Suprapubic skin (tissue), 4 donors: Measurements from ENCODE around the gene SIRPA. TPM values are rescaled to one million over a fixed set of nuclear protein-coding genes. Genes with fewer than 3 reads are reported as not detected.

ENCODE experiments used
- DNase-seq, 2 donors: peaks; one replicate each; pipeline ENCODE4 v3.0.0-alpha.2; 2019; ENCODE audit warnings: low spot score in 2 of 2
- H3K27ac ChIP-seq: fragments of 200-600 bp; sonication (generic); one replicate; pipeline ENCODE4 v1.5.1; 2019
- H3K27me3 ChIP-seq: fragments of 200-600 bp; sonication (generic); one replicate; pipeline ENCODE4 v1.5.1; 2019
- H3K36me3 ChIP-seq: fragments of 200-600 bp; sonication (generic); one replicate; pipeline ENCODE4 v1.5.1; 2019
- H3K4me1 ChIP-seq: fragments of 200-600 bp; sonication (generic); one replicate; pipeline ENCODE4 v1.5.1; 2019
- H3K4me3 ChIP-seq: fragments of 200-600 bp; sonication (generic); one replicate; pipeline ENCODE4 v1.5.1; 2019; ENCODE audit warnings: mild to moderate bottlenecking
- H3K9me3 ChIP-seq: fragments of 200-600 bp; sonication (generic); one replicate; pipeline ENCODE4 v1.5.1; 2019
- CTCF ChIP-seq, 2 donors: fragments of 200-600 bp in 1 of 2; fragments of 450-650 bp in 1 of 2; sonication (generic) in 1 of 2; IDR thresholded peaks; one replicate each; pipeline ENCODE4 v1.5.1; 2016 to 2019; ENCODE audit warnings: antibody characterized with exemption in 2 of 2, mild to moderate bottlenecking in 1 of 2, moderate library complexity in 1 of 2
- EP300 ChIP-seq: sonication (generic); formaldehyde crosslinking; IDR thresholded peaks from one replicate; pipeline ENCODE4 v1.6.1; 2017; ENCODE audit warnings: antibody characterized with exemption
- POLR2A ChIP-seq, 2 donors: fragments of 450-650 bp; IDR thresholded peaks; one replicate each; pipeline ENCODE4 v1.6.1; 2017; ENCODE audit warnings: antibody characterized with exemption in 2 of 2, mild to moderate bottlenecking in 2 of 2, moderate library complexity in 2 of 2
- POLR2AphosphoS5 ChIP-seq, 3 donors: sonication (generic); formaldehyde crosslinking; IDR thresholded peaks; one replicate each; pipeline ENCODE4 v1.6.1; 2017; ENCODE audit warnings: antibody characterized with exemption in 3 of 3
- WGBS: methylation state at CpG from one replicate; pipeline ENCODE4 v1.1.5; 2018; 5-methylcytosine and 5-hydroxymethylcytosine counted together
- total RNA-seq, 4 donors: library from RNA; depleted of rRNA; stranded (reverse); fragments of >200 nt; gene quantifications; one replicate each; pipeline ENCODE4 v1.1.0, GENCODE V29; 2016

Gene SIRPA
- total RNA-seq, 4 donors from 2014 or later: 30.3 to 53.3 (median 47.3) TPM

- Histone ChIP-seq H3K4me3 (no peak overlapping the region), H3K27me3 (no peaks in the 10 kb centered on the region), H3K36me3 (no peaks in the 10 kb centered on the region), H3K9me3 (no peaks in the 10 kb centered on the region), H3K4me1 (peaks cover 12% of the 10 kb centered on the region), H3K27ac (no peak overlapping the region)
- no peak for TF ChIP-seq CTCF (IDR thresholded peaks at IDR 0.05)
- TF ChIP-seq POLR2A (IDR thresholded peaks at IDR 0.05): no peak
- no peak for TF ChIP-seq POLR2AphosphoS5 (IDR thresholded peaks at IDR 0.05)
- TF ChIP-seq EP300: no peak
- DNase-seq: no peak
- 57% methylated on average over 12 of the region's 14 CpGs for WGBS
These were observed 17.5 kb upstream of the SIRPA start for GRCh38 chr20:1877609-1878200.

- H3K4me1 ChIP-seq: peaks cover 29% of the 10 kb centered on the region
- H3K4me3 ChIP-seq: no peak overlapping the region
- WGBS: 61% methylated on average over 9 of the region's 9 CpGs
- no peak for DNase-seq
- H3K9me3 ChIP-seq: no peaks in the 10 kb centered on the region
- H3K36me3 ChIP-seq: no peaks in the 10 kb centered on the region
- H3K27me3 ChIP-seq: no peaks in the 10 kb centered on the region
- no peak overlapping the region for H3K27ac ChIP-seq
- no peak for TF ChIP-seq POLR2AphosphoS5 (IDR thresholded peaks at IDR 0.05)
- no peak for TF ChIP-seq POLR2A (IDR thresholded peaks at IDR 0.05)
- TF ChIP-seq EP300: no peak
- TF ChIP-seq CTCF (IDR thresholded peaks at IDR 0.05): no peak
These were observed 15.8 kb upstream of the SIRPA start for GRCh38 chr20:1879369-1879768.

GRCh38 chr20:1879934-1880333, 15.3 kb upstream of the SIRPA start:
- Histone ChIP-seq H3K36me3 (no peaks in the 10 kb centered on the region), H3K4me1 (peaks cover 29% of the 10 kb centered on the region), H3K4me3 (no peak overlapping the region), H3K27ac (no peak overlapping the region), H3K9me3 (no peaks in the 10 kb centered on the region), H3K27me3 (no peaks in the 10 kb centered on the region)
- no peak for DNase-seq
- WGBS: 56% methylated on average over 4 of the region's 4 CpGs
- TF ChIP-seq EP300: no peak
- no peak for TF ChIP-seq CTCF (IDR thresholded peaks at IDR 0.05)
- no peak for TF ChIP-seq POLR2A (IDR thresholded peaks at IDR 0.05)
- TF ChIP-seq POLR2AphosphoS5 (IDR thresholded peaks at IDR 0.05): no peak

GRCh38 chr20:1880529-1881239, 14.5 kb upstream of the SIRPA start:
- H3K4me3 ChIP-seq: no peak overlapping the region

More at GRCh38 chr20:1880529-1881239, 14.5 kb upstream of the SIRPA start:
- Histone ChIP-seq H3K36me3 (no peaks in the 10 kb centered on the region), H3K27me3 (no peaks in the 10 kb centered on the region), H3K27ac (no peak overlapping the region), H3K9me3 (no peaks in the 10 kb centered on the region), H3K4me1 (peaks cover 29% of the 10 kb centered on the region)
- DNase-seq: no peak
- TF ChIP-seq EP300 (no peak), POLR2A (IDR thresholded peaks at IDR 0.05) (no peak), POLR2AphosphoS5 (IDR thresholded peaks at IDR 0.05) (no peak), CTCF (IDR thresholded peaks at IDR 0.05) (no peak)
- WGBS: 66% methylated on average over 6 of the region's 6 CpGs
